H1 (cell line): ENCODE data around the gene DNAAF3. TPM values are rescaled to one million over a fixed set of nuclear protein-coding genes. Genes with fewer than 3 reads are reported as not detected.
A peak's percentile ranks its signal among the peaks of the same experiment; 100 is the strongest.

Experiments
- BRCA1 ChIP-seq: IDR thresholded peaks from 2 replicates; pipeline ENCODE4 v1.6.1; 2012; ENCODE audit warnings: low read depth, low read length, improper control_type of control experiment
- CEBPB ChIP-seq: IDR thresholded peaks from 2 replicates; pipeline ENCODE4 v1.6.1; 2012; ENCODE audit warnings: low read depth, low read length
- CREB1 ChIP-seq: IDR thresholded peaks from 2 replicates; pipeline ENCODE4 v1.6.1; 2012; ENCODE audit warnings: inconsistent platforms
- CTBP2 ChIP-seq: IDR thresholded peaks from 2 replicates; pipeline ENCODE4 v1.7.0; 2011; ENCODE audit warnings: borderline replicate concordance, mild to moderate bottlenecking, moderate library complexity, mixed read lengths, low read length; ENCODE audit not compliant: insufficient read depth, insufficient read length
- EZH2 ChIP-seq: fragments of 200-600 bp; sonication (generic); IDR thresholded peaks from 2 replicates; pipeline ENCODE4 v1.7.1; 2012; ENCODE audit warnings: low read depth, mild to moderate bottlenecking, moderate library complexity, low read length, inconsistent platforms; ENCODE audit not compliant: severe bottlenecking
- HDAC6 ChIP-seq: IDR thresholded peaks from one replicate; pipeline ENCODE4 v1.7.1; 2012; ENCODE audit warnings: low read depth, mild to moderate bottlenecking, inconsistent platforms, low read length, moderate library complexity
- JUN ChIP-seq: IDR thresholded peaks from 2 replicates; pipeline ENCODE4 v1.6.1; 2011; ENCODE audit warnings: low read depth, mild to moderate bottlenecking, improper control_type of control experiment, low read length
- JUND ChIP-seq: IDR thresholded peaks from 2 replicates; pipeline ENCODE4 v1.6.1; 2011; ENCODE audit warnings: mild to moderate bottlenecking, improper control_type of control experiment, low read length
- KDM1A ChIP-seq: fragments of 200-600, 300-600 bp; sonication (generic); IDR thresholded peaks from 2 replicates; pipeline ENCODE4 v1.7.1; 2016; ENCODE audit warnings: mild to moderate bottlenecking, low read length, borderline replicate concordance
- SIN3A ChIP-seq, 2 experiments: IDR thresholded peaks in 1 of 2; conservative IDR thresholded peaks in 1 of 2; 2 replicates each; pipeline ENCODE4 v1.6.1; 2011 to 2012; ENCODE audit warnings: low read length in 2 of 2, improper control_type of control experiment in 1 of 2, low read depth in 1 of 2, mild to moderate bottlenecking in 1 of 2
- SIX5 ChIP-seq: IDR thresholded peaks from 2 replicates; pipeline ENCODE4 v1.6.1; 2011; ENCODE audit warnings: mild to moderate bottlenecking, low read depth, low read length
- SP1 ChIP-seq: IDR thresholded peaks from 2 replicates; pipeline ENCODE4 v1.6.1; 2011; ENCODE audit warnings: low read depth, low read length
- SP4 ChIP-seq: IDR thresholded peaks from 2 replicates; pipeline ENCODE4 v1.6.1; 2012; ENCODE audit warnings: low read length, inconsistent platforms
- ZNF274 ChIP-seq: IDR thresholded peaks from 2 replicates; pipeline ENCODE4 v1.7.0; 2012; ENCODE audit warnings: low read length, borderline replicate concordance; ENCODE audit errors: extremely low read depth
- polyA plus RNA-seq, 7 experiments: library from polyadenylated mRNA; depleted of rRNA in 3 of 7; stranded (reverse) in 5 of 7; unstranded in 2 of 7; fragments of >200 nt in 5 of 7; fragments of 200-250 nt in 2 of 7; gene quantifications; 1 replicate in 5 of 7; 2 replicates in 1 of 7; 4 replicates in 1 of 7; pipeline versions ENCODE4 v1.2.1 to v1.2.3, GENCODE V29; 2011 to 2013; ENCODE audit warnings: missing spikeins in 2 of 7, mixed read lengths in 2 of 7
- total RNA-seq: library from RNA; stranded (reverse); fragmentation: NEBNext Ultra II Directional; extraction: Animal tissue kit (Norgen Biotek cat#: 25700); gene quantifications from 2 replicates; pipeline ENCODE4 v1.2.1, GENCODE V29; 2021

Gene DNAAF3
- total and polyA plus RNA-seq, 2 of the 8 experiments (the other 6 are each of a cell fraction or from before 2014, with no cell fraction given): 5.4 to 8.0 TPM

- TF ChIP-seq CEBPB (no peak), JUND (no peak), ZNF274 (no peak), SP1 (no peak), SIX5 (peak; percentile 86), CREB1 (peak; percentile 43; the same call in 1 of the 2 replicates), CTBP2 (no peak), SIN3A (conservative IDR thresholded peaks at IDR 0.05 in 1 of 2, IDR thresholded peaks at IDR 0.05 in 1 of 2; ENCODE audit: low read depth in 1 of 2, low read length in 2 of 2) (no peak), SP4 (no peak), BRCA1 (no peak), KDM1A (no peak), HDAC6 (no peak), JUN (no peak), EZH2 (no peak)
Measured at GRCh38 chr19:55196803-55197202, 30.4 kb upstream of the DNAAF3 start (continued).
